ENCODE data around the gene DOK6. TPM values are rescaled to one million over a fixed set of nuclear protein-coding genes. Genes with fewer than 3 reads are reported as not detected.

The DOK6 gene
- total RNA-seq, 4 donors from 2014 or later = 0.20 to 0.37 (median 0.30) TPM

- Histone ChIP-seq H3K9me3 (peaks cover 16 to 22% of the 10 kb centered on the region in 2 donors), H3K4me3 (no peak overlapping the region), H3K27ac (no peak overlapping the region), H3K4me1 (no peaks in the 10 kb centered on the region), H3K36me3 (no peaks in the 10 kb centered on the region), H3K27me3 (no peaks in the 10 kb centered on the region)
- 71% methylated on average over 1 of the region's 1 CpG; no CpG with 5 or more reads in 1 of the 2 donors for WGBS, 2 donors (ENCODE audit: low coverage in 1 of 2)
- no peak for DNase-seq
- in situ Hi-C loops (cut with MboI; ENCODE audit: low pct_ligation_motif_present in 1 of 4, low pct_unique_long_range_greater_than_20kb in 1 of 4, low sequenced_read_pairs in 3 of 4) (no loop called here), intact Hi-C loops (cut with DNase I; ENCODE audit: low total_unique reads) (no loop called here)
- TF ChIP-seq POLR2A (IDR thresholded peaks at IDR 0.05) = no peak
- TF ChIP-seq, protein P1, sequence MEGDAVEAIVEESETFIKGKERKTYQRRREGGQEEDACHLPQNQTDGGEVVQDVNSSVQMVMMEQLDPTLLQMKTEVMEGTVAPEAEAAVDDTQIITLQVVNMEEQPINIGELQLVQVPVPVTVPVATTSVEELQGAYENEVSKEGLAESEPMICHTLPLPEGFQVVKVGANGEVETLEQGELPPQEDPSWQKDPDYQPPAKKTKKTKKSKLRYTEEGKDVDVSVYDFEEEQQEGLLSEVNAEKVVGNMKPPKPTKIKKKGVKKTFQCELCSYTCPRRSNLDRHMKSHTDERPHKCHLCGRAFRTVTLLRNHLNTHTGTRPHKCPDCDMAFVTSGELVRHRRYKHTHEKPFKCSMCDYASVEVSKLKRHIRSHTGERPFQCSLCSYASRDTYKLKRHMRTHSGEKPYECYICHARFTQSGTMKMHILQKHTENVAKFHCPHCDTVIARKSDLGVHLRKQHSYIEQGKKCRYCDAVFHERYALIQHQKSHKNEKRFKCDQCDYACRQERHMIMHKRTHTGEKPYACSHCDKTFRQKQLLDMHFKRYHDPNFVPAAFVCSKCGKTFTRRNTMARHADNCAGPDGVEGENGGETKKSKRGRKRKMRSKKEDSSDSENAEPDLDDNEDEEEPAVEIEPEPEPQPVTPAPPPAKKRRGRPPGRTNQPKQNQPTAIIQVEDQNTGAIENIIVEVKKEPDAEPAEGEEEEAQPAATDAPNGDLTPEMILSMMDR (IDR thresholded peaks at IDR 0.05) = no peak
- no peak for TF ChIP-seq EP300 (IDR thresholded peaks at IDR 0.05; ENCODE audit: low read depth)
- no peak for TF ChIP-seq POLR2AphosphoS5 (IDR thresholded peaks at IDR 0.05)
Measured at GRCh38 chr18:69718912-69719547, 318.3 kb downstream of the DOK6 start.

- intact Hi-C loops (cut with DNase I; ENCODE audit: low total_unique reads) = no loop called here
- Histone ChIP-seq H3K36me3 (no peaks in the 10 kb centered on the region), H3K4me1 (no peaks in the 10 kb centered on the region), H3K27ac (no peak overlapping the region), H3K9me3 (peaks cover 16 to 22% of the 10 kb centered on the region in 2 donors), H3K27me3 (no peaks in the 10 kb centered on the region), H3K4me3 (no peak overlapping the region)
- DNase-seq = no peak
- in situ Hi-C loops (cut with MboI; ENCODE audit: low pct_ligation_motif_present in 1 of 4, low pct_unique_long_range_greater_than_20kb in 1 of 4, low sequenced_read_pairs in 3 of 4) = no loop called here
- TF ChIP-seq EP300 (IDR thresholded peaks at IDR 0.05; ENCODE audit: low read depth) (no peak), POLR2AphosphoS5 (IDR thresholded peaks at IDR 0.05) (no peak), POLR2A (IDR thresholded peaks at IDR 0.05) (no peak)
- TF ChIP-seq, protein P1 (IDR thresholded peaks at IDR 0.05) = no peak
- WGBS, 2 donors (ENCODE audit: low coverage in 1 of 2) = 69 to 73% methylated on average over 4 of the region's 4 CpGs
Measured at GRCh38 chr18:69720422-69720821, 319.7 kb downstream of the DOK6 start.

DNA sequence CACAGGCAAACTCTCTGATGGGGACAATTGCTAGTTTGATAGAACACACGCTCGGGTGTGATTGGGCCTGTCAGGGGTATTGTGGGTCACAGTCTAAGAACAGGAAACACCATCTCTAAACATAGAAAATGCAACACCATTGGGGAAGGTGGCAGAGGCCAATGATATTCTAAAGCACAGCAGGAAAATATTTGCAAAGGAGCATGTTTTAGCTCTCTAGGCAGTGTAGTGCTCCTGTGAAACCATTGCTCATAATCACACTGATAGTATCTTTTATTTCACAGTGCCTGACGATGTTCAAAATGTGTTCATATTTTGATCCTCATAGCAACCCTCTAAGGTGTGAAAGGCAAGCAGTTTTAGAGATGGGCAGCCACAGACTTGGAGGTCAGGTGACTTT lies 322.7 kb downstream of the DOK6 start:
- Histone ChIP-seq H3K27ac (no peak overlapping the region), H3K4me3 (no peak overlapping the region), H3K27me3 (no peaks in the 10 kb centered on the region), H3K9me3 (peaks cover 10% of the 10 kb centered on the region in 2 donors), H3K4me1 (no peaks in the 10 kb centered on the region), H3K36me3 (no peaks in the 10 kb centered on the region)
- intact Hi-C loops (cut with DNase I; ENCODE audit: low total_unique reads) (no loop called here), in situ Hi-C loops (cut with MboI; ENCODE audit: low pct_ligation_motif_present in 1 of 4, low pct_unique_long_range_greater_than_20kb in 1 of 4, low sequenced_read_pairs in 3 of 4) (no loop called here)
- WGBS, 2 donors (ENCODE audit: low coverage in 1 of 2) = 75 to 78% methylated on average over 2 to 3 of the region's 3 CpGs
- DNase-seq = no peak
- TF ChIP-seq, protein P1 (IDR thresholded peaks at IDR 0.05) = no peak
- no peak for TF ChIP-seq POLR2A (IDR thresholded peaks at IDR 0.05)
- no peak for TF ChIP-seq EP300 (IDR thresholded peaks at IDR 0.05; ENCODE audit: low read depth)
- no peak for TF ChIP-seq POLR2AphosphoS5 (IDR thresholded peaks at IDR 0.05)

DNA sequence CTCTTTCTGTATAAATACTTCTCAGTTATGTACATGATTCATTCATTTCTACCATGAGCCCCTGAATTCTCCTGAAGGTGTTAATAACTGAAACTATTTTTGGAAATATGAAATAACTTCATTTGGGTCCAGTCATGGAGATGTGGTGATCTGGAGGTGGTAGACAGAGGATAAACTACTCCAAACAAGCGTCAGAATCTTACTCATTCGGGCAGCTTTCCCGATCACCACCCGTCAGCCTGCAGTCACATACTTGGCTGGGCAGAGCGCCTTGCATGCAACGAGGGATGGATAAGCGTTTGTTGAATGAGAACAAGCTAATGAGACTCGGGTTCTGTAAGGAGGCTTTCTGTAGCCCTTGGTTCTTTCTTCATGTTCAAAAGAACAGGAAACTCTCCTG lies 324.3 kb downstream of the DOK6 start:
- Histone ChIP-seq H3K27ac (no peak overlapping the region), H3K4me1 (no peaks in the 10 kb centered on the region), H3K9me3 (no peaks in the 10 kb centered on the region), H3K36me3 (no peaks in the 10 kb centered on the region), H3K27me3 (no peaks in the 10 kb centered on the region), H3K4me3 (no peak overlapping the region)
- TF ChIP-seq POLR2AphosphoS5 (IDR thresholded peaks at IDR 0.05) = no peak
- TF ChIP-seq, protein P1 (IDR thresholded peaks at IDR 0.05) = no peak
- no peak for TF ChIP-seq POLR2A (IDR thresholded peaks at IDR 0.05)
- no peak for TF ChIP-seq EP300 (IDR thresholded peaks at IDR 0.05; ENCODE audit: low read depth)
- DNase-seq = no peak
- 85 to 91% methylated on average over 6 to 8 of the region's 8 CpGs for WGBS, 2 donors (ENCODE audit: low coverage in 1 of 2)
- in situ Hi-C loops (cut with MboI; ENCODE audit: low pct_ligation_motif_present in 1 of 4, low pct_unique_long_range_greater_than_20kb in 1 of 4, low sequenced_read_pairs in 3 of 4) = no loop called here
- intact Hi-C loops (cut with DNase I; ENCODE audit: low total_unique reads) = no loop called here

Measured in transverse colon (tissue), 4 donors.